ENCODE results near the gene LYPD8. TPM values are rescaled to one million over a fixed set of nuclear protein-coding genes. Genes with fewer than 3 reads are reported as not detected.

LYPD8 gene
- total and polyA plus RNA-seq, 2 of the 8 experiments (the other 6 are each of a cell fraction or from before 2014, with no cell fraction given): not detected

DNA sequence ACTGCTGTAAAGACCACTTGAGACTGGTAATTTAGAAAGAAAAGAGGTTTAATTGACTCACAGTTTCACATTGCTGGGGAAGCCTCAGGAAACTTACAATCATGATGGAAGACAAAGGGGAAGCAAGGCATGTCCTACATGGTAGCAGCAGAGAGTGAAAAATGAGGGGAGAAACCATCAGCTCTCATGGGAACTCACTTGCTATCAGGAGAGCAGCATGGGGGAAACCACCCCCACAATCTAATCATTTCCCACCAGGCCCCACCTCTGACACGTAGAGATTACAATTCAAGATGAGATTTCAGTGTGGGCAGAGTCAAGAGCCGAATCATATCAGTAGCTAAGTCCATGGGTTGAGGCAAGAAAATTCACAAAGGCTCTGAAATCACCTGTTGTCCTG lies 23.8 kb upstream of the LYPD8 start (continued):
- TF ChIP-seq HDAC6 (IDR thresholded peaks at IDR 0.05; ENCODE audit: low read depth, low read length) (no peak), TEAD4 (IDR thresholded peaks at IDR 0.05; ENCODE audit: low read depth, low read length) (no peak), KDM1A (IDR thresholded peaks at IDR 0.05; ENCODE audit: borderline replicate concordance, low read length) (no peak), TCF12 (IDR thresholded peaks at IDR 0.05; ENCODE audit: low read depth, low read length) (no peak), RAD21 (IDR thresholded peaks at IDR 0.05 in 1 of 2, conservative IDR thresholded peaks at IDR 0.05 in 1 of 2; ENCODE audit: low read depth in 2 of 2, low read length in 2 of 2) (no peak), CHD2 (IDR thresholded peaks at IDR 0.05; ENCODE audit: low read length) (no peak)

All from H1 (cell line).